Smooth muscle cell of the brain vasculature (primary cell): ENCODE data around the gene C22orf23.
A peak's percentile ranks its signal among the peaks of the same experiment; 100 is the strongest.

Experiments
- DNase-seq: peaks from one replicate; pipeline ENCODE4 v3.0.0-alpha.2; 2012; ENCODE audit warnings: low read depth, low spot score

C22orf23 gene

GRCh38 chr22:37925767-37926166, 27.6 kb downstream of the C22orf23 start:
- no peak for DNase-seq

GRCh38 chr22:37925330-37925729, 28.1 kb downstream of the C22orf23 start:
- no peak for DNase-seq

- DNase-seq, result no peak
These were observed 28.9 kb downstream of the C22orf23 start for GRCh38 chr22:37924386-37925065.

GRCh38 chr22:37923927-37924326, 29.5 kb downstream of the C22orf23 start:
- DNase-seq, result no peak

GRCh38 chr22:37922191-37922590, 31.2 kb downstream of the C22orf23 start:
- no peak for DNase-seq

- no peak for DNase-seq
These were observed 33.3 kb downstream of the C22orf23 start for GRCh38 chr22:37920126-37920525.

GRCh38 chr22:37918580-37919270, 34.7 kb downstream of the C22orf23 start:
- DNase-seq, result no peak

GRCh38 chr22:37917874-37918548, 35.4 kb downstream of the C22orf23 start:
- DNase-seq, result no peak

GRCh38 chr22:37916311-37916710, 37.1 kb downstream of the C22orf23 start:
- no peak for DNase-seq

- DNase-seq, result no peak
These were observed 40.1 kb downstream of the C22orf23 start for GRCh38 chr22:37913233-37913721.

GRCh38 chr22:37912171-37912570, 41.2 kb downstream of the C22orf23 start:
- no peak for DNase-seq

- no peak for DNase-seq
These were observed 41.7 kb downstream of the C22orf23 start for GRCh38 chr22:37911697-37912096.

- DNase-seq, result no peak
These were observed 42.3 kb downstream of the C22orf23 start for GRCh38 chr22:37910890-37911672.

- no peak for DNase-seq
These were observed 43.6 kb downstream of the C22orf23 start for GRCh38 chr22:37909766-37910165.

GRCh38 chr22:37907036-37907954, 46.1 kb downstream of the C22orf23 start:
- no peak for DNase-seq

GRCh38 chr22:37906364-37907008, 46.9 kb downstream of the C22orf23 start:
- DNase-seq, result no peak

GRCh38 chr22:37905534-37906363, 47.7 kb downstream of the C22orf23 start, which contains the start of gene MICALL1:
Gene MICALL1, plus strand, starts transcription at chr22:37906297. Its CDS starts 126 bp downstream, at chr22:37906423.
- DNase-seq, result no peak

- DNase-seq, result peak; percentile 71
These were observed 48.5 kb downstream of the C22orf23 start for GRCh38 chr22:37904572-37905533.
